Raji (cell line): ENCODE measurements around the gene PITPNC1.

Source experiments
- POLR2A ChIP-seq: IDR thresholded peaks from 2 replicates; pipeline ENCODE4 v1.6.1; 2011; ENCODE audit warnings: low read depth, low read length, control low read depth; ENCODE audit not compliant: insufficient read depth

Gene PITPNC1

DNA sequence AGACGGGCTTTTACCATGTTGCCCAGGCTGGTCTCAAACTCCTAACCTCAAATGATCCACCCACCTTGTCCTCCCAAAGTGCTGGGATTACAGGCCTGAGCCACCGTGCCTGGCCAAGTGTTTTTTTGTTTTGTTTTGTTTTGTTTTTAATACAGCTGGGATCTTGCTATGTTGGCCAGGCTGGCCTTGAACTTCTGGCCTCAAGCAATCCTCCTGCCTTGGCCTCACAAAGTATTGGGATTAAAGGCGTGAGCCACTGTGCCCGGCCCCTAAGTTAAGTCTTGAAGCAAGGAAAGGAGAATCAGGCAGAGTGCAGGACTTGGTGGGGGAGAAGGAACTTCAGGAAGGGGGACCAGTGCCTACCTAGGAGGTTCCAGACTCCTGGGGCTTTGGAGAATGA lies 288.9 kb downstream of the PITPNC1 start:
- no peak for TF ChIP-seq POLR2A

GRCh38 chr17:67666710-67667109 lies 289.6 kb downstream of the PITPNC1 start:
- TF ChIP-seq POLR2A, result no peak

- no peak for TF ChIP-seq POLR2A
Observed at GRCh38 chr17:67671493-67671892, 294.4 kb downstream of the PITPNC1 start.

GRCh38 chr17:67672592-67673335 lies 295.7 kb downstream of the PITPNC1 start:
- no peak for TF ChIP-seq POLR2A

DNA sequence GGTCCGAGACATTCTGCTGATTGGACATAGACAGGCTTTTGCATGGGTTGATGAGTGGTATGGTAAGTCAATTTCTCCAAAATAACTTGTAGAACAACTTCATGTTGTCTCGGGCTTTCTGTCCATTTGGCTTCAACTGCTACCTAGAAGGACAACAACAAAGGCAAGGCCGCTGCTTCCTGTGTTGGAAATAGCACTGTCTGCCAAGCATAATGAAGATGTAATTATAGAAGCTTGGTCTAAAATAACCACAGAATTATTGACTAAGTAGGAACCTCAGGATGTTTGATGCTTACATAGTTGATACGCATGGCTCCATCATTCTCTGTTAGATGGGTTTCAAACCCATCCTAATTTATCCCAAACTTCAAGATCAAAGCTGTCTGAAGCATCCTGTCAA lies 298.4 kb downstream of the PITPNC1 start:
- no peak for TF ChIP-seq POLR2A

DNA sequence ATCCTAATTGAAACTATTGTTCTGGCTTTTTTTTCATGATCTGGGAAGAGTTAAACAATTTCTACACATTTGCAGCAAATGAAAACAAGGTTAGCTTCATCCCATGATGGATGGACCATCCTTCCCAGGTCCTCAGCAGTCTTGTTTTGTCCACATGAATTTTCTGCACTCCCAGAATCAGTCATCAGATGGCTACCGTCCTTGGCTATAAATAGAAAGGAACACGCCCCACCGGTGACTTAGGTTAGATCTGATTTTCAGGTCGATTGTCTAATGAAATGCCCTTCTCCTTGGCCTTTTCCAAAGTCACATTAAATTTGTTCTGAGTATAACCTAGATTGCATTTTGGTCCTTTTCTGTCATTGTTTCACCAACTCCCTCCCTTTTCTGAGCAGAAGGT lies 299.2 kb downstream of the PITPNC1 start:
- no peak for TF ChIP-seq POLR2A

GRCh38 chr17:67678414-67678813 lies 301.3 kb downstream of the PITPNC1 start:
- TF ChIP-seq POLR2A, result no peak

GRCh38 chr17:67679225-67679624 lies 302.1 kb downstream of the PITPNC1 start:
- no peak for TF ChIP-seq POLR2A

GRCh38 chr17:67679721-67680120 lies 302.6 kb downstream of the PITPNC1 start:
- TF ChIP-seq POLR2A, result no peak

DNA sequence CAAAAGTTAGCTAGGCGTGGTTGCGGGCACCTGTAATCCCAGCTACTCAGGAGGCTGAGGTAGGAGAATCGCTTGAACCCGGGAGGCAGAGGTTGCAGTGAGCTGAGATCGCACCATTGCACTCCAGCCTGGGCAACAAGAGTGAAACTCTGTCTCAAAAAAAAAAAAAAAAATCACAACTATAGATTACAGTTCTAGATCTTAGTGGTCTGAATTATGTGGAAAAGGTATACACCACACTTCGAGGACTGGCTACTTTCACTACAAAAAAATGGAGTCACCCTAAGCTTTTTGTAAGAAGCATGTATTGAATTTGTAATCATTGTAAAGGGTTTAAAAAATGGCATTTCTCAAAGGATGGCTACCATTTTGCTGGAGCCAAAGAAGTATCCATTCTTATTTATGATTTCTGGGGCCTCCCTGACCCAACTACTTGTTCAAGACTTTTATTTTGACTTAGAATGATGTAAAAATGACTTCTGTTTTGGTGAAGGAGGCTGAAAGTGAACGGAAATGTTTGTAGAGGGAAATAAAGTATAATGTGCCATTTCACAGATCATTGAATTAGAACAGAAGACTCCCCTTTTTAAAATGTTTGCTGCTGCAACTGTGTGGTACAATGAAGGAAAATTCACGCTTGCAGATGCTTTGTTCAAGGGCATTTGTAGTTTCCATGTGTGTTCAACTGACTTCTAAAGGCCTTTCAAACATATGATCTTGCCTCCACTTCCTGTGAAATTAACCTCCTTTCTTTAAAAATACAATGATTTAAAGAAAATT lies 303.6 kb downstream of the PITPNC1 start:
- TF ChIP-seq POLR2A, result no peak

GRCh38 chr17:67682196-67682595 lies 305.1 kb downstream of the PITPNC1 start:
- TF ChIP-seq POLR2A, result no peak

DNA sequence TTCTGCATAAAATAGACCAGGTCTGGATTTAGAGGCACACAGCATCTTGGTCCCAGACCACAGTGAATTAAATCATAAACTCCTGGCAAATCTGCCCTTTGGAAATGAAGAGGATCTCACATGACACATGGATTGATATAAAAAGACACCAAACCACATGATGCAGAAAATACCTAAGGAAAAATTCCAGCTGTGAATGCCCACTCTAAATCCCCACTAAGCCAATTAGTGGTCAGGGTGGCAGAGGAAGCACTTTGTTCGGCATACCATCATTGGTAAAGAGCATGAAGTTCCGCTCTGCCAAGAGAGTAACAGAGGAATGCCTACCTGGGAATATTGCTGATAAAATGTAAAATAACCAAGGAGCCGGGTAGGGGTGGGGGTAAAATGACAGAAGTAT lies 308.3 kb downstream of the PITPNC1 start:
- TF ChIP-seq POLR2A, result no peak

DNA sequence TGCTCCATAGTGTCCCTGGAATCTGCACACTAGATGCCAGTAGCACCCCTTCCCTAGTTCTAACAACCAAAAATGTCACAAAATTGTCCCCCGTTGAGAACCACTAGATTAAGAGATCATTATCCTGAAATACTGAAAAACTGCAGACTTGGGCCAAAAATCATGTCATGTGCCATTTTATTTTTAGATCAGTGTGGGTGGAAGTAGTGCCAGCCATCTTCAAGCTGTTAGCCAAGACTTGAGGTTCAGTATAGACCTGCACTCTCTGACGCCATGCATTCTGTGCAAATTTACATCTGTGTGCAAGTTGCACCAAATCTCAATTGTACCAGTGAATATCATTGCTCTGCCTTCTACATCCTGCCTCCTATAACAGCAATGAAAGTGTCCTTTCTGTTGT lies 309.2 kb downstream of the PITPNC1 start:
- TF ChIP-seq POLR2A, result no peak

- no peak for TF ChIP-seq POLR2A
Observed at GRCh38 chr17:67687511-67687910, 310.4 kb downstream of the PITPNC1 start.

DNA sequence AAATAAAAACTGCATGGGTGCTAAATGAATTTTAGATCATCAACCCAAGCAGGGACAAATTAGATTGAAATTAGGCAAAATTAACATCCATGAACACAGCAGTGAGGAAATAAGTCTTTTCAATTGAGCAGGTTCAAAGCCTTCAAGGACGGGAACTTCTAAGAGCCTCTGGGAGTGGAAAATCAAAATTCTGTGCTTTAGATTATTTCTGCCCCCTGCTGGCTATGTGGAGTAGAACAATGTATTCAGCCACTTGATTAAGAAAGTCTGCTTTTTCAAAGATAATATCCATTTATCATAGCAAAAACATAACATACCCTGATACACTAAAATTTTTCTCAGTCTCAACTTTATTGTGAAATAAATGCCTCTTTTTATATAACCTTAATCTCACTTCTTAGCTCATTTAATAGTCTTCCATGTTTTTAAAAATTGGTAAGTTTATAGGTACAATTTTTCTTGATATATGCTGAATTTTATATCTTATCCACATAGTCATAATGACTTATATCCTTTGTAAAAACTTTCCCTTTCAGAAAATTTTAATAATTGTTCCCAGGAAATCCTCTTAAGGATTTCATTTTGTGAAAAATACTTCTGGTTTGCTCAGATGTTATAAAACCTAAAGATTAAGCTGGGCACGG lies 312.6 kb downstream of the PITPNC1 start:
- no peak for TF ChIP-seq POLR2A

- TF ChIP-seq POLR2A, result no peak
Observed at GRCh38 chr17:67693811-67694210, 316.7 kb downstream of the PITPNC1 start.
